Neural cell (in vitro differentiated cells): ENCODE data around the gene RIN3.

Source experiments
- POLR2AphosphoS5 ChIP-seq: IDR thresholded peaks from 2 replicates; pipeline ENCODE4 v1.6.1; 2012
- REST ChIP-seq: IDR thresholded peaks from 2 replicates; pipeline ENCODE4 v1.6.1; 2012; ENCODE audit warnings: borderline replicate concordance

- TF ChIP-seq REST (no peak), POLR2AphosphoS5 (no peak)
These were observed 32.9 kb downstream of the RIN3 start for GRCh38 chr14:92546347-92547053.
